Measurements from ENCODE around the gene MYL3. TPM values are rescaled to one million over a fixed set of nuclear protein-coding genes. Genes with fewer than 3 reads are reported as not detected.

Gene MYL3
- total RNA-seq, 1 donor from 2014 or later: not detected

DNA sequence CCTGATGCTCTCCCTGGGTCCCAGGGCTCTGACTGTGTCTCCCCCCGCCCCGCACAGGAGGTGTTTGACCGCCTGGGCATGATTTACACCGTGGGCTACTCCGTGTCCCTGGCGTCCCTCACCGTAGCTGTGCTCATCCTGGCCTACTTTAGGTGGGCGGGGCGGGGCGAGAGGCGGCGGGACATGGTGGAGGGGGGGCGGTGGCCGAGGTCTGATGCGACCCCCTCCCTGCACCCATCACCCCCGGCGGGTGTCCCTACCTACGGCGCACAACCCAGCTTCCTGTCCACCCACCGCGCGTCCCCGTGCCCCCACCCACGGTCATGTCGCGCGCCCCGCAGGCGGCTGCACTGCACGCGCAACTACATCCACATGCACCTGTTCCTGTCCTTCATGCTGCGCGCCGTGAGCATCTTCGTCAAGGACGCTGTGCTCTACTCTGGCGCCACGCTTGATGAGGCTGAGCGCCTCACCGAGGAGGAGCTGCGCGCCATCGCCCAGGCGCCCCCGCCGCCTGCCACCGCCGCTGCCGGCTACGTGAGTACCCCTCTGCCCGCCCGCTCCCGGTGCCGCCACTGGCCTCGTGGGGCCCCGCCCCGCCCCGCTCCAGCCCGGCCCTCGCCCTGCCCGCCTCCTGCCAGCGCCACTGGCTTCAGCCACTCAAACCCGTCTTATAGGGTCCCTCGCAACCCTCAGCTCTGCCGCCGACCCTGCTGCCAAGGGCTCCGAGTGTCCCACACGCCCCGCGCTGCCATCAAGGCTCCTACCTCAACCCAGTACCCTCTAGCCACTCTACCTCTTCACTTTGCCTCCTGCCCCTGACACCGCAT, 35.3 kb upstream of the MYL3 start:
- TF ChIP-seq, protein P1, sequence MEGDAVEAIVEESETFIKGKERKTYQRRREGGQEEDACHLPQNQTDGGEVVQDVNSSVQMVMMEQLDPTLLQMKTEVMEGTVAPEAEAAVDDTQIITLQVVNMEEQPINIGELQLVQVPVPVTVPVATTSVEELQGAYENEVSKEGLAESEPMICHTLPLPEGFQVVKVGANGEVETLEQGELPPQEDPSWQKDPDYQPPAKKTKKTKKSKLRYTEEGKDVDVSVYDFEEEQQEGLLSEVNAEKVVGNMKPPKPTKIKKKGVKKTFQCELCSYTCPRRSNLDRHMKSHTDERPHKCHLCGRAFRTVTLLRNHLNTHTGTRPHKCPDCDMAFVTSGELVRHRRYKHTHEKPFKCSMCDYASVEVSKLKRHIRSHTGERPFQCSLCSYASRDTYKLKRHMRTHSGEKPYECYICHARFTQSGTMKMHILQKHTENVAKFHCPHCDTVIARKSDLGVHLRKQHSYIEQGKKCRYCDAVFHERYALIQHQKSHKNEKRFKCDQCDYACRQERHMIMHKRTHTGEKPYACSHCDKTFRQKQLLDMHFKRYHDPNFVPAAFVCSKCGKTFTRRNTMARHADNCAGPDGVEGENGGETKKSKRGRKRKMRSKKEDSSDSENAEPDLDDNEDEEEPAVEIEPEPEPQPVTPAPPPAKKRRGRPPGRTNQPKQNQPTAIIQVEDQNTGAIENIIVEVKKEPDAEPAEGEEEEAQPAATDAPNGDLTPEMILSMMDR (IDR thresholded peaks at IDR 0.05; ENCODE audit: insufficient read depth, low read length, severe bottlenecking): no peak
- DNase-seq (ENCODE audit: low read depth): no peak
- Histone ChIP-seq H3K27me3 (ENCODE audit: control insufficient read depth, insufficient read depth, low read length) (peaks cover 1% of the 10 kb centered on the region), H3K36me3 (ENCODE audit: control insufficient read depth, insufficient read depth, low read length) (no peaks in the 10 kb centered on the region), H3K4me3 (ENCODE audit: low read depth, low read length) (no peak overlapping the region)
- no peak for FAIRE-seq

DNA sequence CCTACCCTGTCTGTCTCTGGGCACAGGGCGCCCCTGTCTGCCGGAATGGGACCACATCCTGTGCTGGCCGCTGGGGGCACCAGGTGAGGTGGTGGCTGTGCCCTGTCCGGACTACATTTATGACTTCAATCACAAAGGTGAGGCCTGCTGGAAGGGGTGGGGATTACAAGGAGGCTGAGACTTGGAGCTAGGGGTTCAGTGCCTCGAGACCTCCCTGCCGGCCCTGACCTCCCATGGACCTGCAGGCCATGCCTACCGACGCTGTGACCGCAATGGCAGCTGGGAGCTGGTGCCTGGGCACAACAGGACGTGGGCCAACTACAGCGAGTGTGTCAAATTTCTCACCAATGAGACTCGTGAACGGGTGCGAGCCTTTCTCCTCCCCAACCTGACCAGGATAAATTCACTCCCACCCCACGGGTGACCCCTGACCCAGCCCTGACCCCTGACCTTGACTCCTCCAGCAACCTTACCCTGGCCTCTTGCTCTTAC, 34.6 kb upstream of the MYL3 start:
- peaks cover 1% of the 10 kb centered on the region for H3K27me3 ChIP-seq (ENCODE audit: control insufficient read depth, insufficient read depth, low read length)
- no peak for DNase-seq (ENCODE audit: low read depth)
- FAIRE-seq: no peak
- TF ChIP-seq, protein P1 (IDR thresholded peaks at IDR 0.05; ENCODE audit: insufficient read depth, low read length, severe bottlenecking): no peak
- no peak overlapping the region for H3K4me3 ChIP-seq (ENCODE audit: low read depth, low read length)
- H3K36me3 ChIP-seq (ENCODE audit: control insufficient read depth, insufficient read depth, low read length): no peaks in the 10 kb centered on the region

GRCh38 chr3:46897031-46897430, 33.8 kb upstream of the MYL3 start:
- no peaks in the 10 kb centered on the region for H3K36me3 ChIP-seq (ENCODE audit: control insufficient read depth, insufficient read depth, low read length)
- peaks cover 2% of the 10 kb centered on the region for H3K27me3 ChIP-seq (ENCODE audit: control insufficient read depth, insufficient read depth, low read length)
- FAIRE-seq: no peak

GRCh38 chr3:46896386-46896785, 33.1 kb upstream of the MYL3 start:
- DNase-seq (ENCODE audit: low read depth): no peak
- no peak for FAIRE-seq
- TF ChIP-seq, protein P1 (IDR thresholded peaks at IDR 0.05; ENCODE audit: insufficient read depth, low read length, severe bottlenecking): no peak
- peaks cover 8% of the 10 kb centered on the region for H3K27me3 ChIP-seq (ENCODE audit: control insufficient read depth, insufficient read depth, low read length)
- H3K36me3 ChIP-seq (ENCODE audit: control insufficient read depth, insufficient read depth, low read length): no peaks in the 10 kb centered on the region
- H3K4me3 ChIP-seq (ENCODE audit: low read depth, low read length): no peak overlapping the region

More at GRCh38 chr3:46897031-46897430, 33.8 kb upstream of the MYL3 start:
- DNase-seq (ENCODE audit: low read depth): no peak
- TF ChIP-seq, protein P1 (IDR thresholded peaks at IDR 0.05; ENCODE audit: insufficient read depth, low read length, severe bottlenecking): no peak
- H3K4me3 ChIP-seq (ENCODE audit: low read depth, low read length): no peak overlapping the region

DNA sequence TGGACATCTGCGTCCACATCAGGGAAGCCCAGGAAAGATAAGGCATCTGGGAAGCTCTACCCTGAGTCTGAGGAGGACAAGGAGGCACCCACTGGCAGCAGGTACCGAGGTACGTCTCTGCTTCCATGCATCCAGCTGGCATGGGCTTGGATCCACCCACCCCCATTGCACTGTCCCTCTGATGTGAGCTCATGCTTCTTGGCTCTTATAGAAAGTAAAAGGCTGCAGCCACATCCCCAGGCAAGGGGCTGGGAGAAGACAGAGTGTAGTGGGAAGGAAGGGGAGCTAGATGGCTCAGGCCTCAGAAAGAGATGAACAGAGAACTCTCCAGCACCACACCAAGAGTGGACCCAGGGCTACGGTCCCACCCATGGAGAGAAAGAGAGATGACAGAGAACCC, 32.5 kb upstream of the MYL3 start:
- Histone ChIP-seq H3K27me3 (ENCODE audit: control insufficient read depth, insufficient read depth, low read length) (peaks cover 14% of the 10 kb centered on the region), H3K4me3 (ENCODE audit: low read depth, low read length) (no peak overlapping the region), H3K36me3 (ENCODE audit: control insufficient read depth, insufficient read depth, low read length) (no peaks in the 10 kb centered on the region)
- FAIRE-seq (no peak), DNase-seq (ENCODE audit: low read depth) (no peak)
- TF ChIP-seq, protein P1 (IDR thresholded peaks at IDR 0.05; ENCODE audit: insufficient read depth, low read length, severe bottlenecking): no peak

Data from bronchial epithelial cell (primary cell).